LNCaP clone FGC (cell line): ENCODE results near the gene WDR26.
"Not testable (repeated sequence)": the region's sequence is repeated elsewhere in the genome, so short reads cannot be mapped to it uniquely, and the experiment has no call there.

ENCODE experiments used
- DNase-seq: peaks from one replicate; pipeline ENCODE4 v3.0.0-alpha.2; 2011; ENCODE audit warnings: low read depth
- H3K4me3 ChIP-seq: 2 replicates; pipeline ENCODE4 v1.5.1; 2011; ENCODE audit warnings: mild to moderate bottlenecking, low read depth, low read length, control low read depth
- CTCF ChIP-seq: IDR thresholded peaks from 2 replicates; pipeline ENCODE4 v1.5.1; 2012; ENCODE audit warnings: mild to moderate bottlenecking; ENCODE audit not compliant: control insufficient read depth, insufficient read depth; ENCODE audit errors: extremely low read depth

Gene WDR26

DNA sequence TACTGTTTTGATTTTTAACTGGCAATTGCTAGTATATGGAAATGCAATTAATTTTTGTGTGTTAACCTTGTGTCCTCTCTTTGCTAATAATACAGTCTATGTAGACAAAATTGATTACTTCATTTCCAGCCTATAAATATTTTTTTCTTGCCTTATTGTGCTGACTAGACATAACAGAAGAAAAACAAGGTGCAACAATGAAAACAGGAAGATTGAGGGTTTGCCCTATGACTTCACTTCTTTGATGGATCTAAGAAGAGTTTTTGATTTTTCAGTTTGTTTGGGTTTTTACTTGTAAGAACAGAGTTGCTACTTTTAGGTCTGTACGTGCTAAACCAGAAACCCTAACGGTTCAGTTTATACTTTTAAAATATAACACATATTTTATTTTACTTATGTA lies 86.5 kb downstream of the WDR26 start:
- H3K4me3 ChIP-seq: no peak overlapping the region
- no peak for TF ChIP-seq CTCF
- DNase-seq: no peak

GRCh38 chr1:224343679-224344078 lies 90.9 kb downstream of the WDR26 start:
- no peak for DNase-seq
- TF ChIP-seq CTCF: no peak
- H3K4me3 ChIP-seq: no peak overlapping the region

GRCh38 chr1:224340453-224341384 lies 93.9 kb downstream of the WDR26 start:
- H3K4me3 ChIP-seq, DNase-seq: not testable (repeated sequence)

- TF ChIP-seq CTCF: no peak
- H3K4me3 ChIP-seq: no peak overlapping the region
- DNase-seq: no peak
Measured at GRCh38 chr1:224339442-224340033, 95.1 kb downstream of the WDR26 start.

DNA sequence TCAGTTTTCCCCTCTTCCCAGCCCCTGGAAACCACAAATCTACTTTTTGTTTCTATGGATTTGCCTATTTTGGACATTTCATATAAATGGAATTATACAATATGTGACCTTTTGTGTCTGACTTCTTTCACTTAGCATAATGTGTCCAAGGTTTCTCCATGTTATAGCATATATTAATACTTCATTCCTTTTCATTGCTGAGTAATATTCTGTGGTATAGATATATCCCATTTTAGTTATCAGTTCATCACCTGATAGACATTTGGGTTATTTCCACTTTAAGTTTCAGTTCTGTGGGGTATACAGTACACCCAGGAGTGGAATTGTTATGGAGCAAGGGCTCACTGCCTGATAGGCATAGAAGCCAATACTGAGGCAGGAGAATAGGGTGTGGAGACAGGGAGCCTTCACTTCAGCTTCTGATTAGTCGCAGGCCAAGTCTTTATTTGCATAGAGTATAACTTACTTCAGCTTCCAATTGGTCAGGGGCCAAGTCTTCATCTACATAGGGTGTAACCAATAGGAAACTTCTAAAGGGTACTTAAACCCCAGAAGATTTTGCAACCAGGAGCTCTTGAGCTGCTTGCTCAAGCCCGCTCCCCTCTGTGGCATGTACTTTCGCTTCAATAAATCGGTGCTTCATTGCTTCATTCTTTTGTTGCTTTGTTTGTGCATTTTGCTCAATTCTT lies 96.3 kb downstream of the WDR26 start:
- DNase-seq: no peak
- no peak for TF ChIP-seq CTCF
- no peak overlapping the region for H3K4me3 ChIP-seq
